ENCODE results near the gene PLEKHG4B.
"Not testable (repeated sequence)": the region's sequence is repeated elsewhere in the genome, so short reads cannot be mapped to it uniquely, and the experiment has no call there.

PLEKHG4B gene

GRCh38 chr5:234450-234849 is 142.5 kb downstream of the PLEKHG4B start:
- Histone ChIP-seq H3K27ac (no peak overlapping the region), H3K4me3 (no peak overlapping the region)

GRCh38 chr5:235527-235926 is 143.6 kb downstream of the PLEKHG4B start:
- not testable (repeated sequence) for H3K27ac ChIP-seq, H3K4me3 ChIP-seq

- not testable (repeated sequence) for H3K27ac ChIP-seq, H3K4me3 ChIP-seq
These were observed 146.0 kb downstream of the PLEKHG4B start for GRCh38 chr5:237931-238330.

Measured in skin epidermis (tissue), 12 donors.